H54 (cell line): ENCODE measurements around the gene LSAMP.

Experiments used
- DNase-seq: peaks from one replicate; pipeline ENCODE4 v3.0.0; 2011; ENCODE audit warnings: low spot score, mixed read lengths; ENCODE audit not compliant: insufficient read length
- FAIRE-seq: peaks from 3 replicates; lab custom pipeline; 2011; peaks lifted over from hg19 to GRCh38; lab: Jason Lieb, UNC
- POLR2A ChIP-seq: IDR thresholded peaks from 2 replicates; pipeline ENCODE4 v1.6.1; 2011; ENCODE audit warnings: low read depth, mild to moderate bottlenecking, low read length

LSAMP gene

GRCh38 chr3:116190095-116190494, 255.2 kb downstream of the LSAMP start:
- no peak for FAIRE-seq
- TF ChIP-seq POLR2A: no peak
- no peak for DNase-seq

GRCh38 chr3:116188231-116188785, 257.0 kb downstream of the LSAMP start:
- FAIRE-seq: no peak
- TF ChIP-seq POLR2A: no peak
- DNase-seq: no peak

- DNase-seq: no peak
- TF ChIP-seq POLR2A: no peak
- no peak for FAIRE-seq
Observed at GRCh38 chr3:116186049-116186448, 259.2 kb downstream of the LSAMP start.

- TF ChIP-seq POLR2A: no peak
- FAIRE-seq (no peak), DNase-seq (no peak)
Observed at GRCh38 chr3:116181159-116181558, 264.1 kb downstream of the LSAMP start.

GRCh38 chr3:116179091-116179490, 266.2 kb downstream of the LSAMP start:
- TF ChIP-seq POLR2A: no peak
- FAIRE-seq: no peak
- DNase-seq: no peak

- DNase-seq (no peak), FAIRE-seq (no peak)
- no peak for TF ChIP-seq POLR2A
Observed at GRCh38 chr3:116176974-116177555, 268.2 kb downstream of the LSAMP start.

- DNase-seq: no peak
- no peak for FAIRE-seq
- no peak for TF ChIP-seq POLR2A
Observed at GRCh38 chr3:116166121-116166520, 279.2 kb downstream of the LSAMP start.

GRCh38 chr3:116165641-116166040, 279.6 kb downstream of the LSAMP start:
- TF ChIP-seq POLR2A: no peak

GRCh38 chr3:116165135-116165534, 280.2 kb downstream of the LSAMP start:
- FAIRE-seq (no peak), DNase-seq (no peak)
- no peak for TF ChIP-seq POLR2A

More at GRCh38 chr3:116165641-116166040, 279.6 kb downstream of the LSAMP start:
- no peak for DNase-seq
- FAIRE-seq: no peak

- no peak for TF ChIP-seq POLR2A
- no peak for FAIRE-seq
- no peak for DNase-seq
Observed at GRCh38 chr3:116164039-116164438, 281.2 kb downstream of the LSAMP start.

- FAIRE-seq (no peak), DNase-seq (no peak)
- no peak for TF ChIP-seq POLR2A
Observed at GRCh38 chr3:116161575-116162525, 283.4 kb downstream of the LSAMP start.

- DNase-seq: no peak
- TF ChIP-seq POLR2A: no peak
- no peak for FAIRE-seq
Observed at GRCh38 chr3:116160594-116160993, 284.7 kb downstream of the LSAMP start.

- DNase-seq (no peak), FAIRE-seq (no peak)
Observed at GRCh38 chr3:116155841-116156240, 289.4 kb downstream of the LSAMP start.

GRCh38 chr3:116154389-116154788, 290.9 kb downstream of the LSAMP start:
- DNase-seq (no peak), FAIRE-seq (no peak)
- TF ChIP-seq POLR2A: no peak

More at GRCh38 chr3:116155841-116156240, 289.4 kb downstream of the LSAMP start:
- no peak for TF ChIP-seq POLR2A
